GM19023 (cell line): ENCODE measurements around the gene CACNA1D.
"Not testable (repeated sequence)": the region's sequence is repeated elsewhere in the genome, so short reads cannot be mapped to it uniquely, and the experiment has no call there.

Experiments used
- ATAC-seq: cut with Tn5 transposase; IDR thresholded peaks from one replicate; pipeline ENCODE4 v1.9.1; 2021; ENCODE audit warnings: mild to moderate bottlenecking, moderate library complexity; ENCODE audit not compliant: unreplicated experiment

Gene CACNA1D

GRCh38 chr3:53612508-53612907, 118.1 kb downstream of the CACNA1D start:
- no peak for ATAC-seq

- ATAC-seq: no peak
Observed at GRCh38 chr3:53613125-53613524, 118.7 kb downstream of the CACNA1D start.

GRCh38 chr3:53614307-53614706, 119.9 kb downstream of the CACNA1D start:
- no peak for ATAC-seq

DNA sequence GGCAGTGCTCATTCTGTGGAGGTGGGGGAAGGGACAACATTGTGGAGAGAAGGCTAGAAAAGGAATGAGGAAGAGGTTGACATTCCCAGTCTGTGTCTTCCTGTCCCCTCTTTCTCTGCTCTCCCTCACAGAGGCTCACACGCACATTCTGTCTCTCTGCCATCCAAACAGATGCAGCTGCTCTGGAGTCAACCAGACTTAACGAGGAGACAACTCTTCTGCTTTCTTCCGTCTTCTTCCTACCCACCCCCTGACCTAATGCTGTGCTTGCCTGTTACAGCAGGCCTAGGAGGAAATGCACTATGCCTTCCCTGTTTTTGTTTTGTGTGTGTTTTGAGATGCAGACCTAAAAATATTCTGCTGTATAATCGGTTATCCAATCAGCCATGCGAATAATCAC, 121.9 kb downstream of the CACNA1D start:
- no peak for ATAC-seq

DNA sequence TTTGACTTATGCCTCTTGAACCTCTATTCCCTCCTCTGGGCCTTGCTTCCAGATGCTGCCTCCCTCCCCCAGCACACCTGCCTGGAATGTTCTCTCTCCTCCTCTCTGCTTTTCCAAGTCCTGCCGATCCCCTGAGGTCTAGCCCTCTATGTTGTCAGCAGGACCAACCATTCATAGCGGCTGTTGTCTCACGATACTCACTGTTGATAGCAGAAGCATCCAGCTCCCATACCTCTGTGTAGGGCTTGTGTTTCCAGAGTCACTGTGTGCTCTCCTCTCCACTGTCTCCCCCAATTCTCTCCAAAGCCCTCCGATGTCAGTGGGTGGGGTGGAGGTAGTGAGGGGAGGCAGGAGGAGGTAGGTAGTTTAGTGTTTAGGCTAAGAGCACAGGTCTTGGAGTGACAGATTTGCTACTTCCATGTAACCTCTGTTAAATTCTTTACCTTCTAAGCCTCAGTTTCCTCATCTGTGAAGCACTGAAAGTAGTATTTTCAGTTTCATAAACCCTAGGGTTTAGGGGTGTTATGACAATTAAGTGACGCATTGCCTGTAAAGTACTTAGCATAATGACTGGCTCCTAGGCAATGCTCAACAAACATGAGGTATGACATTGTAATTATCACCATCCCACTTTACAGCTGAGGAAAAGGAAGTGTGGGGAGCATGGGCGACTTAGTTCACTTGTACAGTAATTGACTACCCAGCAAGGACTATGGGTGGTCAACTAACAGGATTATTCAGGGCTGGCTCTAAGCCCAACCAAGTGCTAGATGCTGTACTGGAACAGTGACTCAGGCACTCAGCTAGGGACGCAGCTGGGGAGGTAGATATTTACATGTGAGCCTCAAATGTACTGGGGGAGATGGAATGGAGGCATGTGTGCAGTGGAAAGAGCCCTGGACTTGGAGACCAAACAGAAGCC, 122.8 kb downstream of the CACNA1D start:
- ATAC-seq: no peak

- ATAC-seq: no peak
Observed at GRCh38 chr3:53617893-53618523, 123.6 kb downstream of the CACNA1D start.

DNA sequence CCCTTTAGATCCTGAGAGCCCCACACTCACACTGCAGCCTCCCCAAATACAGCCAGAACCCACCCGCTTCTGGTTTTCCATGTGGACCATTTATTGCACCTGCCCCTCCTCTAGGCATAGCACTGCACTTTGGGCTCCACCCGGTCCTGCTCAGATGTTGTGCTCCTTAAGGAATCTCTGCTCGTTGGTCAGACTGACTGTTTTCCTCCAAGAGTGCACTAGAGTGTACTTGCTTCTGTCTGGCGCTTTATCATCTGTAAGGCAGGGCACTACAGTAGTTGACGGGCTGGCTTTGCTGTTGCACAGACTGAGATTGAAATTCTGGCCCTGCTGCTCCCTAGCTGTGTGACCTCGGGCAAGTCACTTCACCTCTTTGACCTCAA, 124.1 kb downstream of the CACNA1D start:
- no peak for ATAC-seq

GRCh38 chr3:53618936-53619335, 124.5 kb downstream of the CACNA1D start:
- ATAC-seq: no peak

- ATAC-seq: no peak
Observed at GRCh38 chr3:53624061-53624857, 129.8 kb downstream of the CACNA1D start.

GRCh38 chr3:53626876-53627275, 132.5 kb downstream of the CACNA1D start:
- no peak for ATAC-seq

GRCh38 chr3:53628536-53629401, 134.4 kb downstream of the CACNA1D start:
- no peak for ATAC-seq

DNA sequence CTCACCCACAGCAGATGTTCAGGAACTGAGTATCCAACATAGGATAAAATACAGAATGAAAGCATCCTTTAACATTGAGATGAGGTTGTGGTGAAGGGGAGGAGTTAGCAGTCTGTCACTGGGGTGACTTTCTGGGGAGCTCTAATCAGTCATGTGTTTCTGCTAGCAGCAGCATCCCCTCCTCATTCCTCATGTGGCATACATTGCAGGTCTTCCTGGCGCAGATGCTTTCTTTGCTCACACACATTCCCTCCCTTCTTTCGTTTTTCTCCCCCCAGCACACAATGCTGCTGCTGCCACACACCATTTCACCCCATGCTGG, 135.0 kb downstream of the CACNA1D start:
- no peak for ATAC-seq

DNA sequence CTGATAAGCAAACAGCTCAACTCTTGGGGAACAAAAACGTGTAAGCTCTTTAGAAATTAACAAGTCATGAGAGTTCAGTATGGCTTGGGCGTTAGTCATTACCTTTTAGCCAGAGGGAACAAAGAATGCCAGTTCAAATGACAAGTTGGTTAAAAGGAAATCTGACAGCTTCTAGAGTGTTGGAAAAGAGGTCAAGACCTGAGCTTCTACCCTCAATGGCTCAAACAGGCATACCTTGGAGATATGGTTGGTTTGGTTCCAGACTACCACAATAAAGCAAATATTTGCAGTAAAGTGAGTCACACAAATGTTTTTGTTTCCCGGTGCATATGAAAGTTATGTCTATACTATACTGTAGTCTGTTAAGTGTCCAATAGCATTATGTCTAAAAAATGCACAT, 136.1 kb downstream of the CACNA1D start:
- ATAC-seq: no peak

- ATAC-seq: no peak
Observed at GRCh38 chr3:53633197-53633787, 138.9 kb downstream of the CACNA1D start.

- no peak for ATAC-seq
Observed at GRCh38 chr3:53635041-53635440, 140.6 kb downstream of the CACNA1D start.

DNA sequence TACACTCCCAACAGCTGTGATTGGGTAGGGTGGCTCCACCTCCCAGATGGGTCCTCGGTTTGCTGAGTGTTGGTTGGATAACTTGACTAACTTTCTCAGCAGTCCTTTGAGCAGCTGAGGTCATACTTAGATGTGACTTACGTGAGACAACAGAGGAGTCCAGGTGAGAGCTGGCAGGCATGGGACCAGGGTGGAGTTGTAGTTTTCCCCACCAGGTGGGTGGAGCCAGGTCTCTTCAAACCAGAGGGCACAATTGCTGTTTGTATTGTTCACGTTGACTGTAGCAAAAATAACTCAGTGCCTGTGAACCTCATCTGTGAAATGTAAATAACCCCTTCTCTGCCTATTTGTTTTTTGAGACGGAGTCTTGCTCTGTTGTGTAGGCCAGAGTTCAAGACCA, 144.4 kb downstream of the CACNA1D start:
- ATAC-seq: not testable (repeated sequence)

DNA sequence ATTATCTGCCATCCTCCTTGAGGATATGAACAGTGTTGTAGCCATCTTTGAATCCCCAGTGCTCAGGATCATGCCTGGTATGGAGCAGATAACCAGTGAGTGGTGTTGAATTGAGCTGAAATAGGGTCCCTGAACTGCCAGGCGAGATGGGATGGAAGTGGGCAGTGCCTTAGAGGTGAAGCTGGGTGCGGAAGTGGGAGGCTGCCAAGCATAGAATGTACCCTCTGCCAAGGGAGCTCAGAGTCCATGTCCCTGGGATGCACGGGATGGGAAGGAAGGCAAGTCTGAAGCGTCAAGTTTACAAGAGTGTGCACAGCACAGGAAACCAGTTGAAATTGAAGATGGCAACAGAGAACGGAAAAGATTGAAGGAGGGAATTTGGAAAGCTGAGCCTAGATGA, 147.0 kb downstream of the CACNA1D start:
- ATAC-seq: no peak

DNA sequence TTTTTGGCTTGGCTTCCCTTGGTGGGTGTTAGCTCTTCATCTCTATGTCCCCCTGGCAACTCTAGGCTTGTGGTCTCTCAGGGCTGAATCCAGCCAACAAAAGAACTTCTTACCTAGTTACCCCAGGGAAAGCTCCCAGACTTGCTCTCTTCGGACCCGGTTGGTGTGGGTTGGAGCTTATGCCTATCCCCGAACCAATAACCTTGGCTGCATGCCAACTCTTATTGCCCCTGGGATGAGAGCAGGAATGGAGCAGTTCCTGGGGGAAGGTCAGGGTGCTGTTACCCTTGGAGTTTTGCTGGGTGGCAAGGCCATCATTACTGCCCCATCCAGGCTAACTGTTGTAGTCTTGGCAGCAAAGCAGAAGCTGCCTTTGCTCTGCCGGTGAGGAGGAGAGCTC, 147.8 kb downstream of the CACNA1D start:
- no peak for ATAC-seq

DNA sequence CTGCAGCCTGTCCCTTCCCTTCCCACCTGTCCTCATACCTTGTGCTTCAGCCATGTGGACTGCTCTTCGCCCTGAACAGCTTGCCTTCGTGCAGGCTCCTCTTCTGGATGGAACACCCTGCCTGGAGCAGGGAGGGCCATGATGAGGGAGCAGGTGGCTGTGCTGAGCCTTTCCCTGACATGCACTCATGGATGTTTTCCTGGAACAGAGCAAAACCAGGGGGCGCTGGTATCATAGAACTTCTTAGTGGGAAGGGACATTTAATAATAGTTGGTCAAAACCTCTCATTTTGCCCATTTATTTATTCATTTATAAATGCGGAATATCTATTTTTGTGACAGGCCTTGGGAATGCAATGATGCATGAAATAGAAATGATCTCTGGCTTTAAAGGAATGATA, 149.3 kb downstream of the CACNA1D start:
- no peak for ATAC-seq

DNA sequence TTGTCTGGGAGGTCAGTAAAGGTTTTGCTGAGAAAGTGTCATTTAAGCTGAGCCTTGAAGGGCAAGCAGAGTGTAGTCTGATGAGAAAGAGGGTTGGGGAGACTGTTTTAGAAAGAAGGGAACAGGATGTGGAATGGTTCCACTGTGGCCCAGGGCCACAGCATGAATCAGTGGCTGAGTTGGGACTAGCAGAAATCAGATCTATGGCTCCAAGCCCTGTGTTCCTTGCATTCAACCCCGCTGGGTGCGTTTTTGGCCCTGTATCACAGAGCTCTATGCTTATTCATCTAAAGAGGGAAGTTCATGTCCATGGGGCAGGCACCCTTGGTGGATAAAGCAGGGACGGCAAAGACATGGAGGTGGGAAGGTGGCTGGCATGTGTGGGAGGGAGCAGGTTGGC, 151.3 kb downstream of the CACNA1D start:
- no peak for ATAC-seq
